ENCODE measurements around the gene SLC5A4.
A peak's percentile ranks its signal among the peaks of the same experiment; 100 is the strongest.
"Not testable (repeated sequence)": the region's sequence is repeated elsewhere in the genome, so short reads cannot be mapped to it uniquely, and the experiment has no call there.

The SLC5A4 gene

DNA sequence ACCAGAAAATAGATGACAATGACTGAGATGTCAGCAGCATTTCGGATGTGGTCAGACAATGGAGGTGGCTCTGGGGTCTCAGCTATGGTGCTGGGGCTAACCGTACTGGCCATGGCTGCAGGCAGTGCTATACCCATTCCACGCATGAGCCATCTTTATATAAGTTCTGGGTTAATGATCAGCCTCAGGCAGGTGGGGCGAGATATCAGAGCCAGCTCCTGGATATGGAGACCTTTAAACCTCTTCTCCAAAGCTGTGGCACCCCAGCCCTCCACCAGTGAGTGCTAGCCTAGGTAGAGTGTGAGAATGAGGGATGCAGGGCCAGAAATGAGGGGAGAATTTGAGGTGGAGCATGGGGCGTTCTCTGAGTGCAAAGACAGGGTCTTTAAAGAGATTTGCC is at the start of gene SLC5A4:
Gene SLC5A4 (minus strand): TSS at position 131 of the 400 bp plus-strand sequence. CDS start 18 bp downstream, at position 113.
- no peak for DNase-seq (ENCODE audit: low spot score)

DNA sequence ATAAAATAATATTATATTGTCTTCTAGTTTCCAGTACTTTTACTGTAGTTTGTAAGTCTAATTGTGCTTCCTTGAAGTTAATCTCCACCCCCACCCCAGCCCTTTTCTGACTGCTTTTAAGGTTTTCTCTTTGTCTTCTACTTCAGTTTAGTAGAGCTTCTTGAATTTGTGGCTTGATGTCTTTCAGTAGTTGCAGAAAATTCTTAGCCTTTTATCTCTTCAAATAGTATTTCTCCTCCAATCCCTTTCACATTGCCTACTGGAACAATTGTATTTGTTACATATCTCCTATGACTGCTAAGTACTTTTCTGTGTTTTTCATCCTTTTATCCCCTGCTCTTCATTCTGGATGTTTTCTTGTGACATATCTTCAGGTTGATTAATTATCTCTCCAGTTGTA is 38.8 kb upstream of the SLC5A4 start:
- not testable (repeated sequence) for DNase-seq (ENCODE audit: low spot score)

DNA sequence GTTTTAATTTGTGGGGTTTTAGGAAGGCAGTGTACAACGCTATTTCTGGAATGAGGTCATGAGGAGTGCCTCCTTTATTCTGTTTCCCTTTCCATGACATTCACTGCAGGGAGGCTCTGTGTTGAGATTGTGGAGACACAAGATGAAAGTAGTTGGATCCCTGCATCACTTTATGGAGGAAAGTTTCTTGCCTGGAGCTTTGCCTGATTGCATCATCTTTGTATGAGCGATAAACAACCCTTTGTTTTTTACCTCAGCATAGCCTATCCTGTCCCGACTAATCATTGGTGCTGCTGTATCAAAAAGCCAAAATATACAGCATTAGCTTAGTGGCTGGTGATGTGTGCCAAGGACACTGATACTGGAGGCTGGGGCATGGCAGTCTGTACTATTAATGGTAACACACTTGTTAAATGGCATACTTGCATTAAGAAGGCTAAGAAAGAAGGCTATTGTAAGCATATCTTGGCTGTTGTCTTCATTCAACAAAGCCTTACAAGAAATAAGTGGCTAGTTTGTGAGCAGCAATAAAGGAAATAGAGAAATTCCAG is 31.2 kb upstream of the SLC5A4 start:
- DNase-seq (ENCODE audit: low spot score), result no peak

DNA sequence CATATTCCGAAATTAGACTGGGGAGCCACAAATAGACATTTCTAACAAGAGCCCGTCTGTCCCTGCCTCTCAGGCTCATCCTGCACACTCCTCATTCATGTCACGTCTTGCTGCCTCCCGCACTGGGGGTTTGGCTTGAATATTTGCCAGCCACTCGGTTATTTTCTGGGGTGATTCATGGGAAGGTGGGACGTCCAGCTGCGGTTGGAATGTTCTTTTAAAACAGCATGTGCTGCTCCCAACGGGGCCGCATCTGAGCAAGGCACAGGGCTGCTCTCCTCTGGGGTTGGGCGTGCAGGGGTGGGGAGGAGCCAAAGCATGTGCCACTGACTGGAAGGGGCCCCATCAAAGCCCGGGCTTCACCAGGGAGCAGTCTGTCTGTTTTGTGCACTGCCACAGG is 25.9 kb upstream of the SLC5A4 start:
- no peak for DNase-seq (ENCODE audit: low spot score)

DNA sequence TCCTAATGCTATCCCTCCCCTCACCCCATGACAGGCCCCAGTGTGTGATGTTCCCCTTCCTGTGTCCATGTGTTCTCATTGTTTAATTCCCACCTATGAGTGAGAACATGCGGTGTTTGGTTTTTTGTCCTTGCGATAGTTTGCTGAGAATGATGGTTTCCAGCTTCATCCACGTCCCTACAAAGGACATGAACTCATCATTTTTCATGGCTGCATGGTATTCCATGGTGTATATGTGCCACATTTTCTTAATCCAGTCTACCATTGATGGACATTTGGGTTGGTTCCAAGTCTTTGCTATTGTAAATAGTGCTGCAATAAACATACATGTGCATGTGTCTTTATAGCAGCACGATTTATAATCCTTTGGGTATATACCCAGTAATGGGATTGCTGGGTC is 20.2 kb upstream of the SLC5A4 start:
- DNase-seq (ENCODE audit: low spot score), result not testable (repeated sequence)

DNA sequence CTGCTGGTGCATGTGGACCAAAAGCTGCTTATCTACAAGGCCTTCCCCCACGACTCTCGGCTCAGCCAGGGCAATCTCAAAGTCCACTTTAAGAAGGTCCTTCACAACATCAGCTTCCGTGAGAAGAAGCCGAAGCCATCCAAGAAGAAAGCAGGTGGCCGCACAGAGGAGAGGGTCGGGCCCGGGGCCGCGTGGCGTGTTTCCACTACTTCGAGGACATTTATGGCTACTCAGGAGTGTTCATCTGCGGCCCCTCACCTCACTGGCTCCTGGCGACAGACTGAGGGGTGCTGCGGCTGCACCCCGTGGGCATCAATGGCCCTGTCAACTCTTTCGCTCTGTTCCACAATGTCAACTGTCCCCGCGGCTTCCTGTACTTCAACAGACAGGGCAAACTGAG is 16.2 kb upstream of the SLC5A4 start:
- no peak for DNase-seq (ENCODE audit: low spot score)

DNA sequence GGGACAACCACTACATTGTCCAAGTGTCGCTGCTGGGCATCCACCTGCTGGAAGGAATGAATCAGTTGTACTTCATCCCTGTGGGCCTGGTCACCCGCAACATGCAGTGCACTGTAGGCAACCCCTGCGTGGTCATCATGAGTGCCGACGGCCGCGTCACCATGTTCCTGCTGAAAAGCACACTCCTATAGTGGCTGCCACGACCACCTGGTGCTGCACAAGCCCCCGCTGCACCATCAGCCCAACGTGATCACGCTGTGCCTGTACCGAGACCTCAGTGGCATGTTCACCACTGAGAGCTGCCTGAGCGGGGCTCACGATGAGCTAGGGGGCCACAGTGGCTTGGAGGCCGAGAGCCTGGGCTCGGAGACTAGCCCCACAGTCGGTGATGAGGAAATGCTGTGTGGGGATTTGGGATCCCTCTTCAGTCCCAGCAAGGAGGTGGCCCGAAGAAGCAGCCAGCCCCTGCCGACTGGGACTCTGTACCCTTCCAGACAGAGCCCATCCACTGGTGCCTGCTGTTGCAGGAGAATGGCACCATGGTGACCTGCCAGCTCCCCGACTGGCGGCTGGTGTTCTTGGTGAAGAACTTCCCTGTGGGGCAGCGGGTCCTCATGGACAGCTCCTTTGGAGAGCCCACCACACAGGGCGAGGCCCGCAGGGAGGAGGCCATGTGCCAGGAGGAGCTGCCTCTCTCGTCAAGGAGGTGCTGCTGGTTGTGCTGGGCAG is 15.7 kb upstream of the SLC5A4 start:
- DNase-seq (ENCODE audit: low spot score), result no peak

DNA sequence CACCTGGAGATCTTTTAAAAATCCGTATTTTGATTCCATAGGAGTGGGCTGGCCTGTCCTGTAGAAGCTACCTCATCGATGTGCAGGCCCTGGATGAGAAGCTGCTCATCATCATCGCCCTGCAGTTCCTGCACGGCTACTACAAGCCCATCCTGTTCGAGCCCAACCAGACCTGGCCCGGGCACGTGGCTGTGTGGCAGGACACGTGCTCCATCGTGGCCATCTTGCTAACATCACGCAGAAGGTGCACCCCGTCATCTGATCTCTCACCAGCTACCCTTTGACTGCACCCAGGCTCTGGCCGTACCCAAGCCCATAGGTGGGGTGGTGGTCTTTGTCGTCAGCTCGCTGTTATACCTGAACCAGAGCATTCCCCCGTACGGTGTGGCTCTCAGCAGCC is 14.2 kb upstream of the SLC5A4 start:
- no peak for DNase-seq (ENCODE audit: low spot score)

DNA sequence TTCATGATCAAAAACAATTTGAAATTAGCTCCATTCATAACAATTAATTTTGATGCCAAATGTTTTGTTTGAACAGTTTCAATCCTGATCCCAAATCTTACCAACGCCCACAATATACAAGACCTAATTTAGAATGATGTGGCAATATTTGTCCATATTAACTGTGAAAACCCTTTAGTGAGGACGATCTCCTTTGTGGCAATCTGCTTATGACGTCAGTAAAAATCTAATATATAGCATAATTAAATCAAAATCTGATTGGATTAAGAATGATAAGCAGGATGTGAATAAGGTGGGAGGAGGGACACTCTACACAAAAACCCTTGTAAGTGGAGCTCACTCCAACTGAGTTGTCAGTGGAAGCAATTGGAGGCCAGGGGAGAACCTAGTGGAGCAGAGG is 11.9 kb upstream of the SLC5A4 start:
- DNase-seq (ENCODE audit: low spot score), result no peak

DNA sequence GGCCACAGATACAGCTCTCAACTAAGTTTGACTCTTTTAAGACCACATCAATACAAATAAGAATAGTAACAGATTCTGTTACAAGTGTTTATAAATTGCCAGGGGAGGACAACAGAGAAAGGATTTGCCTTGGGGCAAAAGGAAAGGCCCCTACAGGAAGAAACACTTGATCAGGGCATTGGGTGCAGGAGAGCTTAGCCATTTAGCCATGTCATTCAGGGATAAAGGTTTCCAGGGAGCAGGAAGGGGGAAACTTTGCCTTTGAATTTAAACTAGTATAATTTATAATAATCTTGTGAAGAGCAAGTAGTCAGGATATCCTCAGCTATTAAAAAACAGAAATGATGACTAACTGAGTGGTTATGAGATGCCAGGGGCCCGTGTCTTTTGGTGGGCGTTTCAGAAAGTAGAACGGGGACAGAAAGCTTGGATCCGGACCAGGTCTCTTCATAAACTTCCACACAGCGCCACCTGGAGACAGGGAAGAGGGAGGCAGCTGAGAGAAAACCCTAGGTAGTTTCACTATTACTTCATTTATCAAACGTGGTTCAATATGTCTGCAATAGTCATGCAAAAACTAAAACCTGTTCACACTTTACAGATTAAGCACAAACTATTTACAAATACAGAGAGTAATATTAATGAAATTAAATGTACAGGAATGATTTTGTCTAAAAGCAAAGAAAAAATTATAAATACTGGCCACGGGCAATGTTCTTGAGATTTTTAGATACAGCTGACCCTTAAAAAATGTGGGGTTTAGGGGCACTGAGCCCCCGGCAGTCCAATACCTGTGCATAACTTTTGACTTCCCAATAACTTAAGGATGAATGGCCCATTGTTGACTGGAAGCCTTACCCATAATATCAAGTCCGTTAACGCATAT is 11.0 kb upstream of the SLC5A4 start:
- DNase-seq (ENCODE audit: low spot score), result peak; percentile 79

DNA sequence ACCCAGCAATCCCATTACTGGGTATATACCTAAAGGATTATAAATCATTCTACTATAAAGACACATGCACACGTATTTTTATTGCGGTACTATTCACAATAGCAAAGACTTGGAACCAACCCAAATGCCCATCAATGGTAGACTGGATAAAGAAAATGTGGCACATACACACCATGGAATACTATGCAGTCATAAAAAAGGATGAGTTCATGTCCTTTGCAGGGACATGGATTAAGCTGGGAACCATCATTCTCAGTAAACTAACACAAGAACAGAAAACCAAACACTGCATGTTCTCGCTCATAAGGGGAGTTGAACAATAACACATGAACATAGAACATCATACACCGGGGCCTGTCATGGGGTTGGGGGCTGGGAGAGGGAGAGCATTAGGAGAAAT is 8.5 kb upstream of the SLC5A4 start:
- not testable (repeated sequence) for DNase-seq (ENCODE audit: low spot score)

DNA sequence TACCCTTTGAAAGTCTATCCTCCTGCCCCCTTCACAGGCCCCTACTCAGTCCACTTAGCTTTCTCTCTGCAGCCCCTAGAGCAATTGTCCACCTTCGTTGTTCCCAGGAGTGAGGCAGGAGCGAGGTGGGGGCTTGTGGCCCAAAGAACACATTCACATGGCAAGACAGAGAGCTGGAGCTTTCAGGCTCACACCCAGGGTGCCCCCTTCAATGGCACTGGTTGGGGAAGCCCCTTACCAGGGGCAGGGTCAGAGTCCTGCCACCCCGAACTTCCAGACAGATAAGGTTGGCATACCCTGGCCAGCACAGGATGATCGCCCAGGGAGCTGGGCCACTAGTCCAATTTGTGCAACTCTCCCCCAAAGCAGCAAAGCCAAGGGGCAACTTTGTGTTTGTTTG is 6.2 kb upstream of the SLC5A4 start:
- no peak for DNase-seq (ENCODE audit: low spot score)

DNA sequence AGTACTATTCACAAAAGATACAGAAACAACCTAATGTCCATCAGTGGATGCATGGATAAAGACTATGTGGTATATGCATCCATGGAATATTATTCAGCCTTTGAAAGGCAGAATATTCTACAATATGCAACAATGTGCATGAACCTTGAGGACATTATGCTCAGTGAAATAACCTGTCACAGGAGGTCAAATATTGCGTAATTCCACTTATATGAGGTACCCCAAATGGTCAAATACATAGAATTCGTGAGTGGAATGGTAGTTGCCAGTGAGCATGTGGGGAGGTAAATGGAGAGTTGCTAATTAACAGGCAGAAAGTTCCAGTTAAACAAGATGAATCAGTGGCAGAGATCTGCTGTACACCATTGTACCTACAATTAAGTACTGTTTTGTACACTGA is 3.6 kb upstream of the SLC5A4 start:
- DNase-seq (ENCODE audit: low spot score), result no peak

DNA sequence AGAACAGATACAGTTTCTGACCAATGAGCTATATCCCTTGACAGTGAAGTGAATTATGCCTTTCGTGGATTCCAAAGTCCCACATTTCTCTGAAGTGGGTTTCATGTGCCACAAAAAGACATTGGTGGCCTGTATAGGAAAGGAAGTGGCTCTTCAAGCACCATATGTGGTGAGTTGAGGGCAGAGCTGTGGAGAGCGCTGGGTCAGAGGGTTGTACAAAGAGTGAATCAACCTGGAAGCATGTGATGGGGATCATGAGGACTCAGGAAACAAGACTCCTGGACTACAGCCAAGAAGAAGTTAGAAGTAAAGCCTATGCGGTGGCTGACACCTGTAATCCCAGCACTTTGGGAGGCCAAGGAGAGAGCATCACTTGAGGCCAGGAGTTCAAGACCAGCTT is 579 bp upstream of the SLC5A4 start:
- no peak for DNase-seq (ENCODE audit: low spot score)

DNA sequence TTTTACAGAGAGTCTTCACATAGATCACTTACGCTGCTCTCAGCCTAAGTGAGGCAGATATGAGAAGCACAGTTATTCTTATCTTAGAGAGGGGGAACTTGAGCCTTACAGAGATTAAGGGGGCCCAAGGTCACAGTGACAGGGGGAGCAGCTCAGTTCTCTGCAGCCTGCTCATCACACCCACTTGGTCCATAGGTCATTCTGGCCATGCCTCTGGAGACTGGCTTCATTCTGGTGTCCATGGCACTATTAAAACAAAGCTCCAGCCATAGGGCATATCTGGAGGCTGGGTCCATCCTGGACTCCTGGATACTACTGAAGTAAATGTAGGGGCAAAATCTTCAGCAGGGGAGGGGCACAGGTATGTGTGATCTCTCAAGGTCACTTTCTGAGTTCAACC is 5.9 kb downstream of the SLC5A4 start:
- no peak for DNase-seq (ENCODE audit: low spot score)

DNA sequence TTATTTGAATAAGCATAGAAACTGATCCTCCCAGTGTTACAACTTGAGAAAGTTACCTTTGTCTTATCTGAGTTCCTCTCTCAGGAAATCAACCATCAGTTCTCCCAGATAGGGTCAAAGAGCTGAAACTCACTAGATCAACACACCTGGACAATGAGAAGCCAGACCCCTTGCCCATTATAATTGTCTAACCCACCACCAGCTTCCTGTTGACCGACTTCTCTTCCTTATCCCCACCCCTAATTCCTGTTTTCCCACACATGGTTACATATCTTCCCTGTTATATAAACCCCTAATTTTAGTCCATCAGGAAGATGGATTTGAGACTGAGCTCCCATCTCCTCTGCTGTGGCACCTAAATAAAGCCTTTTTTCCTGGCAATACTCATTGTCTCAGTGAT is 6.9 kb downstream of the SLC5A4 start:
- DNase-seq (ENCODE audit: low spot score), result no peak

DNA sequence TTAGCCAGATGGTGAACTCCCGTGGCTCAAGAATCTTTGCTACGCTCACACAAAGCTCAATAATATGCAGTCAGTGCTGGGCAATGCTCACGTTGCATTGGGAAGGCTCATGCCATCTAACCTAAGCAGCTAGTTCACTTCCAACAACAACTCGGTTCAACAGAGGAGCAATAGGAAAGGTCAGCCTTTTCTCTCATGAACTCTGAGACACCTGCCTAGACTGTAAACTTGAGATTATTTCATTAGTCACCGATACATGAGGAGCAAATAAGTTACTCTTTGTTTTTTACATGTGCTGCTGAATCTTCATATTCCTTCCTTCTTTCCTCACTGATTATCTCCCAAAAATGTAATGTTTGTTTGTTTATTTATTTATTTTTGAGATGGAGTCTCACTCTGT is 9.0 kb downstream of the SLC5A4 start:
- DNase-seq (ENCODE audit: low spot score), result no peak

DNA sequence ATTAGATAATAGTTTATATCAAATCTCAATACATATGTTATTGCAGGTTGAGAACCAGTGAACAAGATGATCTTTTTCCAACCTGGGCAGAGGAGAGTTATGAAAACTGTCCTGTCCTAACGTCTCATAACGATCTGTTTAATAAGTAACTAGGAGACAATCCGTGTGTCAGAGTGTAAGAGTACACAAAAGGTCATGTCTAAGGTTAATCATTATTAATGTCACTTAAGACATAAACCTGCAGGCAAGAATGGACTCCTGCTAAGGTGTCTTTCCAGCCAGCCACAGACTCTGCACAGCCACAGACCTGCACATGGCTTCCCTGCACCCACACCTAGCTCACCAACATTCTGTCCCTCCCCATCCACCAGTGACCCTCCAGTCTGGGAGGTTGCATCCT is 10.1 kb downstream of the SLC5A4 start:
- no peak for DNase-seq (ENCODE audit: low spot score)

DNA sequence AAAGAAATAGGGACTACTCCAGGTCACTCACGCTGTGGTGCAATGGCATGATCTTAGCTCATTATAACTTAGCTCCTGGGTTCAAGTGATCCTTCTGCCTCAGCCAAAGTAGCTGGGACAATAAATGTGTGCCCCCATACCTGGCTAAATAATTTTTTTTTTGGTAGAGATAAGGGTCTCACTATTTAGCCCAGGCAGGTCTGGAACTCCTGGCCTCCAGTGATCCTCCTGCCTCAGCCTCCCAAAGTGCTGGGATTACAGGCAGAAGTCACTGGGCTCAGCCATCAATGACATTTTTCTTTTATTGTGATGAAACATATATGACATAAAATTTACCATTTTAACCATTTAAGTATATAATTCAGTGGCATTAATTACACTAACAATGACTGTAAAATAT is 10.6 kb downstream of the SLC5A4 start:
- no peak for DNase-seq (ENCODE audit: low spot score)

DNA sequence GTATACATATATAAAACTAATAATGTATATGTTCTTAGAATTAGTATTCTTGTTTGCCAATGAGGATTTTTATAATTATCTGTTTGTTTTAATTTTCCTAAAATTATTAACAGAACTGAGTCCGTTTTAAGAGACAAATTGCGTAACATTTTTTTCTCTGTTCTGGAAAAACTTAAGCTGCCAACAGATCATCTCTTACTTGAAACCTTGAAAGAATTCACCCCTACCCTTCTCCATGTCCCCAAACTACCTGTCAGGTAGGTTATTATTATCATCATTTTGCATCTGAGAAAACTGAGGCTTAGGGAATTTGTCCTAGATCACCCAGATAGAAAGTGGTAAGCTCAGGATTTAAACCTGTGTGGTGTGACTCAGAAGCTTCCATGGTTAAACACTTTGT is 14.7 kb downstream of the SLC5A4 start:
- DNase-seq (ENCODE audit: low spot score), result no peak

DNA sequence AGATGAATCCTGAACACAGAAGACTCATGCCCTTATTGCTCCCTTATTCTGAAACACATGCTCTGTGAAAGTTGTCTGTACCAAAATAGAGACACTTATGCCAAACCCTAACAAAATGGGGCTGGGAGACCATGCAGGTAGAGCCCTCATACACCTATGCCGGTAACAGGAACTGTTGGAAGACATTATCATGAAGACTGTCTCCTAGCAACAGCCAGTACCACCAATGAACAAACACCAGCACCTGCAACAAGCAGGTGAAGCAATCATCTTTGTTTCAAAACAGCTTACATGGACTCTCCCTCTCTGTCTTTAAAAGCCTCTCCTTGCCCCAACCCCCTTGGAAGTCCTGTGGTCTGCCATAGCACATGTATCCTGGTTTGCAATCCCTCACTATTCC is 17.2 kb downstream of the SLC5A4 start:
- no peak for DNase-seq (ENCODE audit: low spot score)

DNA sequence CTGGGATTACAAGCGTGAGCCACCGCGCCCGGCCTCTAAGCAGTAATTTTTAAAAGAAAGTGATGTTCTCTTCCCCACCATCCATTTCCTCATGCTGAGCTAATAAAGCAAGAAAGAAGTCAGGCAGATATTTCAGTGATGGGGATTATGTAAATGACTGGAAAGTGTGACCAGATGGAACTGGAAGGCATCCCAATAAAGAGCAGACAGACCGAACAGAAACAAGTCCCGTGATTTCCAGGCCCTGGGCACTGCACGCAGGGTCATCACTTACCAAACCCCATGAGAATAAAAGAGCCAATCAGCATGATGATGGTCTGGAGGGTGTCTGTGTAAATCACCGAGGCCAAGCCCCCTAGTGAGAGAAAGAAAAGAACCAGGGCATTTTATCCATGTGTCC is 18.2 kb downstream of the SLC5A4 start:
- DNase-seq (ENCODE audit: low spot score), result no peak

DNA sequence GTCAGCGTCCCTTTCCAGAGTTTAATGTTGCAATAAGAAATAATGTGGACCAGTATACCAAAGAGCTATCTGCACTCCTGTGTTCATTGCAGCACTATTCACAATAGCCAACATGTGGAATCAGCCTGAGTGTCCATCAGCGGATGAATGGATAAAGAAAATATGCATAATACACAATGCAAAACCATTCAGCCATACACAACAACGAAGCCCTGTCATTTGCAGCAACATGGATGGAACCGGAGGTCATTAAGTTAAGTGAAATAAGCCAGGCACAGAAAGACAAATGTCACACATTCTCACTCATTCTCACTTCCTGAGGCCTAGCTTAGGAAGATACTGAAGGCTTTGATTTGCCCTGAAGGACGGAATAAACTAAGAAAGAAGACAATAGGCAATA is 22.1 kb downstream of the SLC5A4 start:
- no peak for DNase-seq (ENCODE audit: low spot score)

All from GM03348 (cell line).